HL-60 (cell line): ENCODE measurements around the gene ARL14.

Experiments
- DNase-seq, 2 experiments: peaks; one replicate each; pipeline ENCODE4 v3.0.0-alpha.2; 2010 to 2020; ENCODE audit warnings: low read depth in 1 of 2, low spot score in 1 of 2
- H3K27ac ChIP-seq: fragments of 250-450 bp; sonication (Bioruptor Pico); replicated peaks from 2 replicates; pipeline ENCODE4 v1.5.1; 2020; ENCODE audit warnings: mild to moderate bottlenecking, moderate library complexity
- H3K27me3 ChIP-seq: fragments of 250-450 bp; sonication (Bioruptor Pico); 2 replicates; pipeline ENCODE4 v1.5.1; 2021; ENCODE audit warnings: mild to moderate bottlenecking, moderate library complexity; ENCODE audit not compliant: insufficient read depth, poor library complexity, severe bottlenecking
- H3K4me3 ChIP-seq: replicated peaks from 2 replicates; pipeline ENCODE4 v1.5.1; 2011; ENCODE audit warnings: mild to moderate bottlenecking, control low read depth, low read length; ENCODE audit not compliant: insufficient read depth
- CTCF ChIP-seq: IDR thresholded peaks from one replicate; pipeline ENCODE4 v1.5.1; 2011; ENCODE audit warnings: low read length, control low read depth, inconsistent platforms; ENCODE audit not compliant: insufficient read depth
- GABPA ChIP-seq: IDR thresholded peaks from 2 replicates; pipeline ENCODE4 v1.6.1; 2012; ENCODE audit warnings: low read depth
- POLR2AphosphoS5 ChIP-seq: IDR thresholded peaks from 2 replicates; pipeline ENCODE4 v1.6.1; 2012; ENCODE audit warnings: low read depth
- REST ChIP-seq: IDR thresholded peaks from 2 replicates; pipeline ENCODE4 v1.6.1; 2012; ENCODE audit warnings: low read depth; ENCODE audit not compliant: insufficient replicate concordance
- SPI1 ChIP-seq: IDR thresholded peaks from 2 replicates; pipeline ENCODE4 v1.6.1; 2012; ENCODE audit warnings: low read depth, mild to moderate bottlenecking, borderline replicate concordance

Gene ARL14

GRCh38 chr3:160678292-160678842 lies 1.4 kb downstream of the ARL14 start:
- no peak overlapping the region for H3K27ac ChIP-seq
- DNase-seq: no peak
- no peaks in the 10 kb centered on the region for H3K27me3 ChIP-seq
- TF ChIP-seq SPI1 (no peak), POLR2AphosphoS5 (no peak), REST (no peak), CTCF (no peak), GABPA (no peak)
- no peak overlapping the region for H3K4me3 ChIP-seq

- Histone ChIP-seq H3K27ac (no peak overlapping the region), H3K27me3 (no peaks in the 10 kb centered on the region), H3K4me3 (no peak overlapping the region)
- TF ChIP-seq CTCF (no peak), POLR2AphosphoS5 (no peak), REST (no peak), SPI1 (no peak), GABPA (no peak)
- no peak for DNase-seq
Observed at GRCh38 chr3:160684368-160684740, 7.4 kb downstream of the ARL14 start.

- Histone ChIP-seq H3K27me3 (no peaks in the 10 kb centered on the region), H3K4me3 (no peak overlapping the region), H3K27ac (no peak overlapping the region)
- DNase-seq: no peak
- TF ChIP-seq CTCF (no peak), REST (no peak), GABPA (no peak), POLR2AphosphoS5 (no peak), SPI1 (no peak)
Observed at GRCh38 chr3:160685144-160685766, 8.3 kb downstream of the ARL14 start.
